Stimulated activated CD8-positive, alpha-beta memory T cell treated with anti-CD3 and anti-CD28 coated beads, Interleukin-12 subunit alpha, Interleukin-12 subunit beta, amount 100 ng/mL, for 4 hours (primary cell): ENCODE results near the gene CDC40.
"Not testable (repeated sequence)": the region's sequence is repeated elsewhere in the genome, so short reads cannot be mapped to it uniquely, and the experiment has no call there.

Experiments used
- DNase-seq: peaks from one replicate; pipeline ENCODE4 v3.0.0-alpha.2; 2020; ENCODE audit warnings: low read depth

CDC40 gene

GRCh38 chr6:110201151-110201884 is 21.1 kb downstream of the CDC40 start:
- no peak for DNase-seq

- no peak for DNase-seq
These were observed 27.4 kb downstream of the CDC40 start for GRCh38 chr6:110207652-110208051.

- DNase-seq, result no peak
These were observed 31.5 kb downstream of the CDC40 start for GRCh38 chr6:110211753-110212152.

- no peak for DNase-seq
These were observed 34.1 kb downstream of the CDC40 start for GRCh38 chr6:110214338-110214737.

GRCh38 chr6:110216140-110216539 is 35.9 kb downstream of the CDC40 start:
- no peak for DNase-seq

GRCh38 chr6:110217266-110217665 is 37.0 kb downstream of the CDC40 start:
- no peak for DNase-seq

- no peak for DNase-seq
These were observed 41.5 kb downstream of the CDC40 start for GRCh38 chr6:110221738-110222137.

GRCh38 chr6:110226261-110226660 is 46.0 kb downstream of the CDC40 start:
- no peak for DNase-seq

GRCh38 chr6:110232450-110232849 is 52.2 kb downstream of the CDC40 start:
- no peak for DNase-seq

GRCh38 chr6:110233770-110234374 is 53.6 kb downstream of the CDC40 start:
- no peak for DNase-seq

- not testable (repeated sequence) for DNase-seq
These were observed 55.8 kb downstream of the CDC40 start for GRCh38 chr6:110236007-110236406.

- no peak for DNase-seq
These were observed 59.5 kb downstream of the CDC40 start for GRCh38 chr6:110239526-110240274.

GRCh38 chr6:110244621-110245020 is 64.4 kb downstream of the CDC40 start:
- DNase-seq, result not testable (repeated sequence)

GRCh38 chr6:110246378-110246777 is 66.2 kb downstream of the CDC40 start:
- DNase-seq, result no peak

GRCh38 chr6:110246900-110247546 is 66.8 kb downstream of the CDC40 start:
- DNase-seq, result no peak

- DNase-seq, result no peak
These were observed 69.8 kb downstream of the CDC40 start for GRCh38 chr6:110250058-110250457.

GRCh38 chr6:110250838-110251237 is 70.6 kb downstream of the CDC40 start:
- DNase-seq, result no peak

- DNase-seq, result no peak
These were observed 75.1 kb downstream of the CDC40 start for GRCh38 chr6:110255211-110255750.

GRCh38 chr6:110256366-110256765 is 76.1 kb downstream of the CDC40 start:
- no peak for DNase-seq

- DNase-seq, result no peak
These were observed 85.0 kb downstream of the CDC40 start for GRCh38 chr6:110265273-110265672.

- no peak for DNase-seq
These were observed 86.8 kb downstream of the CDC40 start for GRCh38 chr6:110266996-110267395.

- DNase-seq, result no peak
These were observed 89.4 kb downstream of the CDC40 start for GRCh38 chr6:110269623-110270022.
